DOHH2 (cell line): Measurements from ENCODE around the gene LRRC3.

ENCODE experiments used
- H3F3A ChIP-seq: fragments of 200-600 bp; sonication (generic), shearing (Covaris generic); 2 replicates; pipeline ENCODE4 v1.6.0; 2016; ENCODE audit warnings: antibody characterized with exemption, mild to moderate bottlenecking; ENCODE audit not compliant: control insufficient read depth, insufficient read depth
- H3K27ac ChIP-seq: fragments of 200-600 bp; sonication (generic); 2 replicates; pipeline ENCODE4 v1.5.1; 2014; ENCODE audit warnings: low read depth, mild to moderate bottlenecking, low read length, moderate library complexity
- H3K27me3 ChIP-seq: fragments of 200-600 bp; sonication (generic); 2 replicates; pipeline ENCODE4 v1.6.1; 2014; ENCODE audit warnings: mild to moderate bottlenecking, low read length, mixed read lengths; ENCODE audit not compliant: control insufficient read depth
- H3K36me3 ChIP-seq: fragments of 200-600 bp; sonication (generic); 2 replicates; pipeline ENCODE4 v1.6.1; 2014; ENCODE audit warnings: mild to moderate bottlenecking, low read length, moderate library complexity, mixed read lengths; ENCODE audit not compliant: control insufficient read depth
- H3K4me1 ChIP-seq: fragments of 200-600 bp; sonication (generic); 2 replicates; pipeline ENCODE4 v1.6.1; 2014; ENCODE audit warnings: mild to moderate bottlenecking, low read length, mixed read lengths; ENCODE audit not compliant: control insufficient read depth
- H3K4me2 ChIP-seq: fragments of 200-600 bp; sonication (generic); 2 replicates; pipeline ENCODE4 v1.6.0; 2014; ENCODE audit warnings: mild to moderate bottlenecking, low read length, moderate library complexity
- H3K4me3 ChIP-seq: fragments of 200-600 bp; sonication (generic); 2 replicates; pipeline ENCODE4 v1.5.1; 2014; ENCODE audit warnings: mild to moderate bottlenecking, low read length, mixed read lengths
- H3K79me2 ChIP-seq: fragments of 200-600 bp; sonication (generic); 2 replicates; pipeline ENCODE4 v1.6.1; 2014; ENCODE audit warnings: mild to moderate bottlenecking, low read length, mixed read lengths; ENCODE audit not compliant: control insufficient read depth
- H3K9me2 ChIP-seq: fragments of 200-600 bp; sonication (generic); replicated peaks from 2 replicates; pipeline ENCODE4 v1.6.1; 2014; ENCODE audit warnings: mild to moderate bottlenecking, low read length, mixed read lengths; ENCODE audit not compliant: control insufficient read depth
- H3K9me3 ChIP-seq: fragments of 200-600 bp; sonication (generic); 2 replicates; pipeline ENCODE4 v1.6.1; 2014; ENCODE audit warnings: antibody characterized with exemption, low read length, mixed read lengths; ENCODE audit not compliant: control insufficient read depth, insufficient read depth
- H4K20me1 ChIP-seq: fragments of 200-600 bp; sonication (generic); 2 replicates; pipeline ENCODE4 v1.6.0; 2014; ENCODE audit warnings: low read depth, mild to moderate bottlenecking, antibody characterized with exemption, low read length, moderate library complexity; ENCODE audit not compliant: control insufficient read depth, insufficient read depth
- CTCF ChIP-seq: fragments of 200-600 bp; sonication (generic); IDR thresholded peaks from one replicate; pipeline ENCODE4 v1.5.1; 2014; ENCODE audit warnings: antibody characterized with exemption, mild to moderate bottlenecking, low read depth, low read length; ENCODE audit not compliant: poor library complexity, severe bottlenecking
- EZH2phosphoT487 ChIP-seq: fragments of 200-600 bp; sonication (generic); IDR thresholded peaks from 2 replicates; pipeline ENCODE4 v1.6.1; 2017; ENCODE audit warnings: borderline replicate concordance, mild to moderate bottlenecking, antibody characterized with exemption, low read length, moderate library complexity, mixed read lengths

Gene LRRC3

GRCh38 chr21:44462834-44463200 is 7.5 kb downstream of the LRRC3 start:
- H4K20me1 ChIP-seq: no peaks in the 10 kb centered on the region
- no peaks in the 10 kb centered on the region for H3K79me2 ChIP-seq
- H3K27ac ChIP-seq: no peak overlapping the region
- H3K9me2 ChIP-seq: no peaks in the 10 kb centered on the region
- H3K9me3 ChIP-seq: no peaks in the 10 kb centered on the region
- H3K4me3 ChIP-seq: no peak overlapping the region
- no peaks in the 10 kb centered on the region for H3K4me1 ChIP-seq
- no peaks in the 10 kb centered on the region for H3K27me3 ChIP-seq
- no peaks in the 10 kb centered on the region for H3K36me3 ChIP-seq
- H3K4me2 ChIP-seq: no peak overlapping the region
- H3F3A ChIP-seq: no peaks in the 10 kb centered on the region
- TF ChIP-seq CTCF (no peak), EZH2phosphoT487 (no peak)

GRCh38 chr21:44463724-44464123 is 8.4 kb downstream of the LRRC3 start:
- no peak overlapping the region for H3K4me3 ChIP-seq
- H3K27me3 ChIP-seq: no peaks in the 10 kb centered on the region
- no peaks in the 10 kb centered on the region for H3F3A ChIP-seq
- no peaks in the 10 kb centered on the region for H3K36me3 ChIP-seq
- H3K27ac ChIP-seq: no peak overlapping the region
- H3K79me2 ChIP-seq: no peaks in the 10 kb centered on the region
- H3K4me1 ChIP-seq: no peaks in the 10 kb centered on the region
- TF ChIP-seq EZH2phosphoT487 (no peak), CTCF (no peak)
- no peaks in the 10 kb centered on the region for H4K20me1 ChIP-seq
- H3K9me2 ChIP-seq: no peaks in the 10 kb centered on the region
- H3K9me3 ChIP-seq: no peaks in the 10 kb centered on the region
- no peak overlapping the region for H3K4me2 ChIP-seq

- Histone ChIP-seq H3K27ac (no peak overlapping the region), H3K36me3 (no peaks in the 10 kb centered on the region), H3K79me2 (no peaks in the 10 kb centered on the region), H3K4me3 (no peak overlapping the region), H3K4me2 (no peak overlapping the region), H4K20me1 (no peaks in the 10 kb centered on the region), H3K27me3 (no peaks in the 10 kb centered on the region), H3K9me2 (no peaks in the 10 kb centered on the region), H3K9me3 (no peaks in the 10 kb centered on the region), H3F3A (no peaks in the 10 kb centered on the region), H3K4me1 (no peaks in the 10 kb centered on the region)
- TF ChIP-seq EZH2phosphoT487: no peak
- TF ChIP-seq CTCF: no peak
Measured at GRCh38 chr21:44464351-44464750, 9.0 kb downstream of the LRRC3 start.

- no peak for TF ChIP-seq CTCF
- TF ChIP-seq EZH2phosphoT487: no peak
- Histone ChIP-seq H3K27ac (no peak overlapping the region), H3K27me3 (no peaks in the 10 kb centered on the region), H3F3A (no peaks in the 10 kb centered on the region), H3K4me1 (no peaks in the 10 kb centered on the region), H3K4me2 (no peak overlapping the region), H4K20me1 (no peaks in the 10 kb centered on the region), H3K4me3 (no peak overlapping the region), H3K9me2 (no peaks in the 10 kb centered on the region), H3K79me2 (no peaks in the 10 kb centered on the region), H3K9me3 (no peaks in the 10 kb centered on the region), H3K36me3 (no peaks in the 10 kb centered on the region)
Measured at GRCh38 chr21:44466351-44466954, 11.1 kb downstream of the LRRC3 start.
